A549 (cell line): ENCODE measurements around the gene ASTL. TPM values are rescaled to one million over a fixed set of nuclear protein-coding genes. Genes with fewer than 3 reads are reported as not detected.

Source experiments
- ATAC-seq, 2 experiments: fragments of 200-7000 bp in 1 of 2; fragments of >200 bp in 1 of 2; cut with Nextera tagmentation in 1 of 2; cut with Tn5 transposase in 1 of 2; 3 replicates each; pipeline versions ENCODE4 v1.8.0 to v1.9.1; 2018 to 2020; ENCODE audit warnings: mild to moderate bottlenecking in 1 of 2, moderate library complexity in 1 of 2
- CTCF ChIA-PET: fragments of 300-600 bp; sonication (Branson Sonifier 250); formaldehyde crosslinking; extraction: SDS; loops from one replicate; lab custom pipeline; 2021; ENCODE audit warnings: antibody characterized with exemption, inconsistent platforms; lab: Yijun Ruan, JAX
- POLR2A ChIA-PET: fragments of 350-600 bp; formaldehyde crosslinking; extraction: SDS; loops from one replicate; lab custom pipeline; 2021; ENCODE audit warnings: antibody characterized with exemption, inconsistent platforms; lab: Yijun Ruan, JAX
- DNase-seq, 2 experiments: peaks; one replicate each; pipeline versions ENCODE4 v3.0.0 to v3.0.0-alpha.2; 2011 to 2016; ENCODE audit warnings: low read depth in 1 of 2, low spot score in 1 of 2
- FAIRE-seq: peaks from 2 replicates; lab custom pipeline; 2011; peaks lifted over from hg19 to GRCh38; lab: Jason Lieb, UNC
- H3K27ac ChIP-seq, 2 experiments: fragments of >200 bp; sonication (Bioruptor Twin); formaldehyde crosslinking; 3 replicates each; pipeline ENCODE4 v1.5.1; 2016 to 2017
- H3K4me1 ChIP-seq: fragments of >200 bp; sonication (Bioruptor Twin); formaldehyde crosslinking; 3 replicates; pipeline ENCODE4 v1.6.1; 2016
- H3K4me2 ChIP-seq: fragments of >200 bp; sonication (Bioruptor Twin); formaldehyde crosslinking; 3 replicates; pipeline ENCODE4 v1.6.1; 2016
- H3K4me3 ChIP-seq: fragments of >200 bp; sonication (Bioruptor Twin); formaldehyde crosslinking; 3 replicates; pipeline ENCODE4 v1.5.1; 2016
- H3K9me3 ChIP-seq: fragments of >200 bp; sonication (Bioruptor Twin); formaldehyde crosslinking; 3 replicates; pipeline ENCODE4 v1.6.1; 2016
- BCL3 ChIP-seq: fragments of >200 bp; sonication (Bioruptor Twin); formaldehyde crosslinking; IDR thresholded peaks from 3 replicates; pipeline ENCODE4 v1.6.1; 2016
- CBX2 ChIP-seq: fragments of 200-600 bp; sonication (generic); IDR thresholded peaks from 2 replicates; pipeline ENCODE4 v1.6.1; 2016; ENCODE audit warnings: low read depth, mild to moderate bottlenecking, borderline replicate concordance
- CBX8 ChIP-seq: fragments of 200-600 bp; sonication (generic); IDR thresholded peaks from 2 replicates; pipeline ENCODE4 v1.6.1; 2016
- CHD2 ChIP-seq: fragments of 150-350 bp; IDR thresholded peaks from 2 replicates; pipeline ENCODE4 v1.6.1; 2014; ENCODE audit warnings: low read length; ENCODE audit not compliant: partially characterized antibody
- CTCF ChIP-seq: fragments of >200 bp; sonication (Bioruptor Twin); formaldehyde crosslinking; IDR thresholded peaks from 3 replicates; pipeline ENCODE4 v1.5.1; 2016
- E2F6 ChIP-seq: IDR thresholded peaks from 2 replicates; pipeline ENCODE4 v1.6.1; 2012; ENCODE audit warnings: low read depth, borderline replicate concordance
- FOSB ChIP-seq: fragments of 250-450 bp; sonication (Bioruptor Pico); IDR thresholded peaks from 2 replicates; pipeline ENCODE4 v1.5.0; 2020; ENCODE audit warnings: mild to moderate bottlenecking, moderate library complexity
- FOXS1 ChIP-seq: fragments of 250-450 bp; sonication (Bioruptor Pico); IDR thresholded peaks from 2 replicates; pipeline ENCODE4 v1.5.0; 2020; ENCODE audit warnings: mild to moderate bottlenecking, moderate library complexity
- KDM5A ChIP-seq: fragments of 200-600 bp; sonication (generic); IDR thresholded peaks from 2 replicates; pipeline ENCODE4 v1.6.1; 2016; ENCODE audit warnings: antibody characterized with exemption, mild to moderate bottlenecking
- MYC ChIP-seq: IDR thresholded peaks from 2 replicates; pipeline ENCODE4 v1.6.1; 2012; ENCODE audit warnings: mild to moderate bottlenecking, inconsistent platforms, low read length, improper control_type of control experiment, borderline replicate concordance
- NFE2L2 ChIP-seq: fragments of 150-350 bp; conservative IDR thresholded peaks from 2 replicates; pipeline ENCODE4 v1.6.1; 2014; ENCODE audit warnings: low read length
- NR3C1 ChIP-seq: fragments of >200 bp; sonication (Bioruptor Twin); formaldehyde crosslinking; IDR thresholded peaks from 3 replicates; pipeline ENCODE4 v1.6.1; 2017
- PBX3 ChIP-seq: IDR thresholded peaks from 2 replicates; pipeline ENCODE4 v1.6.1; 2012
- PHF8 ChIP-seq: fragments of 200-600 bp; sonication (generic); IDR thresholded peaks from 2 replicates; pipeline ENCODE4 v1.6.1; 2016; ENCODE audit warnings: low read depth, mild to moderate bottlenecking, antibody characterized with exemption, moderate library complexity, borderline replicate concordance
- POLR2A ChIP-seq: IDR thresholded peaks from 2 replicates; pipeline ENCODE4 v1.6.1; 2012; ENCODE audit warnings: mild to moderate bottlenecking, low read length
- REST ChIP-seq: fragments of 200-600 bp; sonication (generic); IDR thresholded peaks from 2 replicates; pipeline ENCODE4 v1.6.1; 2016; ENCODE audit warnings: antibody characterized with exemption, mild to moderate bottlenecking, moderate library complexity
- SMC3 ChIP-seq: fragments of >200 bp; sonication (Bioruptor Twin); formaldehyde crosslinking; IDR thresholded peaks from 3 replicates; pipeline ENCODE4 v1.6.1; 2018; ENCODE audit warnings: inconsistent platforms
- SREBF2 ChIP-seq: fragments of 450-650 bp; IDR thresholded peaks from 2 replicates; pipeline ENCODE4 v1.6.1; 2014; ENCODE audit warnings: mild to moderate bottlenecking, moderate library complexity
- ZC3H11A ChIP-seq: fragments of 450-650 bp; IDR thresholded peaks from 2 replicates; pipeline ENCODE4 v1.6.1; 2014; ENCODE audit warnings: antibody characterized with exemption, mild to moderate bottlenecking
- ZSCAN20 ChIP-seq: fragments of 250-450 bp; sonication (Bioruptor Pico); IDR thresholded peaks from 2 replicates; pipeline ENCODE4 v1.8.0; 2022; ENCODE audit warnings: mild to moderate bottlenecking, moderate library complexity
- WGBS: methylation state at CpG from one replicate; pipeline ENCODE4 v1.1.6; 2017; ENCODE audit errors: missing lambda C conversion rate; 5-methylcytosine and 5-hydroxymethylcytosine counted together
- polyA plus RNA-seq, 4 experiments: library from polyadenylated mRNA; depleted of rRNA in 3 of 4; stranded (reverse); fragments of >200 nt; fragmentation: RNase III in 1 of 4; extraction: RNeasy Plus Mini Kit Qiagen cat#74134 plus additional on column Dnase treatment in 1 of 4; gene quantifications; 2 replicates in 3 of 4; 3 replicates in 1 of 4; pipeline ENCODE4 v1.2.3, GENCODE V29; 2011 to 2017

The ASTL gene
- polyA plus RNA-seq, 2 of the 4 experiments (the other 2 are of a cell fraction) = not detected

GRCh38 chr2:96083064-96083939 is 55.0 kb downstream of the ASTL start:
- Histone ChIP-seq H3K4me1 (no peaks in the 10 kb centered on the region), H3K27ac (no peak overlapping the region), H3K4me3 (no peak overlapping the region), H3K4me2 (no peak overlapping the region), H3K9me3 (no peaks in the 10 kb centered on the region)
- ATAC-seq (no peak; a peak in 1 of 6 replicates), FAIRE-seq (no peak), DNase-seq (no peak)
- 53% methylated on average over 4 of the region's 9 CpGs for WGBS
- ChIA-PET POLR2A (no interaction called here), CTCF (interaction anchor here (3.8 kb wide), 1 partner anchor 34 kb away, joined by 15 read pairs; no protein-coding TSS in a partner anchor)
- TF ChIP-seq FOSB (no peak), ZSCAN20 (CRISPR knock-in tag) (no peak), ZC3H11A (no peak), CBX2 (no peak), NFE2L2 (no peak), CHD2 (no peak), CBX8 (no peak), NR3C1 (no peak), POLR2A (no peak), PBX3 (no peak), FOXS1 (CRISPR knock-in tag) (no peak), SMC3 (no peak), E2F6 (no peak), REST (no peak), MYC (no peak), KDM5A (no peak), PHF8 (no peak), CTCF (no peak), SREBF2 (no peak), BCL3 (no peak)
